A673 (cell line): ENCODE measurements around the gene CCDC183.
"Not testable (repeated sequence)": the region's sequence is repeated elsewhere in the genome, so short reads cannot be mapped to it uniquely, and the experiment has no call there.

ENCODE experiments used
- CTCF ChIP-seq: fragments of 300-800, 200-600 bp; sonication (generic); conservative IDR thresholded peaks from 2 replicates; pipeline ENCODE4 v1.5.1; 2017; ENCODE audit warnings: low read depth, mild to moderate bottlenecking, antibody characterized with exemption, low read length, moderate library complexity, mixed read lengths
- EZH2 ChIP-seq: fragments of 200-600 bp; sonication (generic); IDR thresholded peaks from 2 replicates; pipeline ENCODE4 v1.6.1; 2017; ENCODE audit warnings: borderline replicate concordance, low read depth, mild to moderate bottlenecking, mixed read lengths, antibody characterized with exemption, low read length; ENCODE audit not compliant: poor library complexity, severe bottlenecking

- TF ChIP-seq CTCF = peak; percentile 64
- not testable (repeated sequence) for TF ChIP-seq EZH2
Measured at GRCh38 chr9:136843801-136844740, 47.9 kb downstream of the CCDC183 start.
